ENCODE measurements around the gene STARD8.

STARD8 gene

GRCh38 chrX:68692651-68693050 lies 45.2 kb downstream of the STARD8 start:
- Histone ChIP-seq H3K27me3 (replicated peaks) (no peaks in the 10 kb centered on the region), H3K4me3 (ENCODE audit: low read depth, low read length) (no peak overlapping the region), H3K36me3 (replicated peaks) (no peaks in the 10 kb centered on the region), H3K27ac (no peak overlapping the region)
- peak; percentile 14 for DNase-seq
- TF ChIP-seq, protein P1, sequence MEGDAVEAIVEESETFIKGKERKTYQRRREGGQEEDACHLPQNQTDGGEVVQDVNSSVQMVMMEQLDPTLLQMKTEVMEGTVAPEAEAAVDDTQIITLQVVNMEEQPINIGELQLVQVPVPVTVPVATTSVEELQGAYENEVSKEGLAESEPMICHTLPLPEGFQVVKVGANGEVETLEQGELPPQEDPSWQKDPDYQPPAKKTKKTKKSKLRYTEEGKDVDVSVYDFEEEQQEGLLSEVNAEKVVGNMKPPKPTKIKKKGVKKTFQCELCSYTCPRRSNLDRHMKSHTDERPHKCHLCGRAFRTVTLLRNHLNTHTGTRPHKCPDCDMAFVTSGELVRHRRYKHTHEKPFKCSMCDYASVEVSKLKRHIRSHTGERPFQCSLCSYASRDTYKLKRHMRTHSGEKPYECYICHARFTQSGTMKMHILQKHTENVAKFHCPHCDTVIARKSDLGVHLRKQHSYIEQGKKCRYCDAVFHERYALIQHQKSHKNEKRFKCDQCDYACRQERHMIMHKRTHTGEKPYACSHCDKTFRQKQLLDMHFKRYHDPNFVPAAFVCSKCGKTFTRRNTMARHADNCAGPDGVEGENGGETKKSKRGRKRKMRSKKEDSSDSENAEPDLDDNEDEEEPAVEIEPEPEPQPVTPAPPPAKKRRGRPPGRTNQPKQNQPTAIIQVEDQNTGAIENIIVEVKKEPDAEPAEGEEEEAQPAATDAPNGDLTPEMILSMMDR (IDR thresholded peaks at IDR 0.05; ENCODE audit: low read depth, low read length, missing control alignments) = no peak
- in situ Hi-C loops (cut with HindIII; ENCODE audit: low pct_ligation_motif_present, low sequenced_read_pairs) = no loop called here

DNA sequence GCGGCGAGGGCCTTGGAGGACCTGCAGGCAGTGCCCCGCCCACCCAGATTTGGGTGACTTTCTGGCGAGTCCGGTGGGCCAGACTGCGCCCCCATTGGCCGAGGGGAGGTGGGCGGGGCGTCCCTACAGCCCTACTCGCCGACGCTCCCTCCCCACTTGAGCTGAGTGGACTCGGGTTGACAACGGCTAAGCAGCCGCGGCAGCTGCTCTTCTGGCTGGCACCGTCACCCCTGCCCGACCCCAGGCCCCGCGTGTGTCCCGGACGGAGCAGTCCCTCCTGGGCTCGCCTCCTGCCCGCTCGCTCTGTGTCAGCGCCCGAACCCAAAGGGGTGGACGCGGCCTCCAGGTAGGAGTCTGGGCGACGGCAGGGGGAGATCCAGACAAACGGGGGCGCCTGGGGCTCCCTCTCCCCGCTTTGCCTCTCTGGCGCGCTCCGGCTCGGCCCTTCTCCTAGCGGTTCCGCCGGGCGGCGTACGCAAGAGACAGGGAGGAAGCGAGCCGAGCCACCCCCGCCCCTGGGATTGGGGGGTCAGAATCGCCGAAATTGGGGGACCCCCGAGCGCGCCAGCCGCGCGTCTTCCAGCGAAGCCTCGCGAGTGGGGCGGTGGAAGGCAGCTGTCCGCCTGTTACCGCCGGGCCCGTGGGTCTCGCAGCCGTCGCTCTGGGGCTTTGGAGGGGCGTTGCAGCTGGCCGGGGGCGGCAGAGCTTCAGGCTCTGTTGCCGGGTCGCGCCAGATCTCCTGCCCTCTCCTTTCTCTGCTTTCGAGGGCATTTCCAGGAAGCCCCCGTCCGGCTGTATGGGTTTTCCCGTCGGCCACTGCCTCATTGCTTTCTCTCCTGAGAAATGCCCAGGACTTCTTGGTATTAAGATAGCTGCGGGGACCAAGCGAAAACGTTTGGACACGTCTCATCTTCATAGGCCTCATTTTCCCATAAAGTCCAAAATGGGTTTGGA lies 46.3 kb downstream of the STARD8 start:
- no peak for DNase-seq
- Histone ChIP-seq H3K36me3 (replicated peaks) (no peaks in the 10 kb centered on the region), H3K4me3 (ENCODE audit: low read depth, low read length) (peak overlapping the region; percentile 56), H3K27ac (no peak overlapping the region), H3K27me3 (replicated peaks) (no peaks in the 10 kb centered on the region)
- TF ChIP-seq, protein P1 (IDR thresholded peaks at IDR 0.05; ENCODE audit: low read depth, low read length, missing control alignments) = no peak
- in situ Hi-C loops (cut with HindIII; ENCODE audit: low pct_ligation_motif_present, low sequenced_read_pairs) = no loop called here

DNA sequence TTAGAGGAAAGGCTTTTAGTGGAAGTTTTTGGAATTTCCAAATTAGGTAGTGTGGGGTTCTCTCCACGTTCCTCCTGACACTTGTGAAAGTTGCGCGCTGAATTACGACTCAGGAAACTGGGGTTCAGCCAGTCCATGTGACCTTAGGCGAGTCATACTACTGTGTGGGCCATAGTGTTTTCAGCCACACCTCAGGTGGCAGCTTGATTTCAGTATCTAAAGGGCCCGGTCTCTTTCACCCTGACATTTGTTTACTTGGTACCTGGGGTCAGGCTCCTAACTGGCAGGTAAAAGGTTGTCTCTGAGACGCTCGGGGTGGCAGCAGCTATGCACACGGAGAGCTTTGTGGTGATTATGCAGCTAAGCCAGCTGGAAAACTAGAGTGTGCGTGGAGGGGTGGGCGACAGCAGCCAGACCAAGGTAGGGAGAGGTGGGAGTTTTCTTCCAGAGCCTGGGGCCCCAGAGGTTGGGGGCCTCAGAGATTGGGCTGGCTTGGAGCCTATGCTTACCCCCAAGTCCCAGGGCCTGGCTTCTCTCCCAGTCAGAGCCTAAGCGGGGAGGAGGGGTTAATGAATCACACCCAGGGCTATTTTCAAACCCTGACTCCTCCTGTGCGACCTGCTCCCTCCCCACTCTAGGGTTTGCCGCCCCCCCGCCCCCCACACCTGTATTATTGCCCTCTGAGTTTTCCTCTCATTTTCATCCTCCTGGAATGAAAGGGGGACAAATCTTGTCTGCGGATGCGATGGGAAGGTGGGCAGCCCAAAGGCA lies 47.2 kb downstream of the STARD8 start:
- no peak overlapping the region for H3K4me3 ChIP-seq (ENCODE audit: low read depth, low read length)
- H3K27me3 ChIP-seq (replicated peaks) = no peaks in the 10 kb centered on the region
- no peak overlapping the region for H3K27ac ChIP-seq

DNA sequence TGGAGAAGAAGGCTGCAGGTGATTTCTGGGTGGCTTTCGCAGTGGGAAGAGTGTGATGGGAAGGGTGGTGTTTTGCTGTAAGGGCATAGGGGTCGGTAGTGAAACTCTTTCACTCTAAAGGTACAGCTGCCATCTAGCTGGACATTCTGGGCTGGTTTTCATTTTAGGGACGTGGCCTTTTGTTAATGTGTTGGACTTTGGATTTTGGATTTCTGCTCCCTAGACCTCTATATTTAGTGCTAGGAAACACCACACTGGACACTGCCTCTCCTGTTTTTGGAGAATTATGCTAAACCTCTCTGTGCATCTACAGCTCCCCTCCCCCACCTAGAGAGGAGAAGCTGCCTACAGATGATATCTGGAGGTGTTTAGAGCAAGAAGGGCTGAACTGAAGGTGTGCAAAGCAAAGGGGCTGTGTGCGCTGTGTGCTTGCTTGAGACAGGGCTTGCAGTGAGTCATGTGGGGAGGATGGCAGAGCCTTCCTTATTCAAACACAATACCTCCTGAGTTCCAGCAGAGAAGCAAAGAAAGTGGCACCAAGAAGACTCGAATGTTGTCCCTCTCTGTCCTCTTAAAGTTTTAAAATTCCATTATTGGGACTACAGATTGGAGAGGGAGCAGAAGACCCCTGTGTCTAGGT lies 47.9 kb downstream of the STARD8 start:
- Histone ChIP-seq H3K36me3 (replicated peaks) (no peaks in the 10 kb centered on the region), H3K27me3 (replicated peaks) (no peaks in the 10 kb centered on the region), H3K4me3 (ENCODE audit: low read depth, low read length) (no peak overlapping the region), H3K27ac (no peak overlapping the region)
- in situ Hi-C loops (cut with HindIII; ENCODE audit: low pct_ligation_motif_present, low sequenced_read_pairs) = no loop called here
- TF ChIP-seq, protein P1 (IDR thresholded peaks at IDR 0.05; ENCODE audit: low read depth, low read length, missing control alignments) = no peak
- DNase-seq = no peak

More for the DNA sequence above, 47.2 kb downstream of the STARD8 start:
- no peaks in the 10 kb centered on the region for H3K36me3 ChIP-seq (replicated peaks)
- TF ChIP-seq, protein P1 (IDR thresholded peaks at IDR 0.05; ENCODE audit: low read depth, low read length, missing control alignments) = no peak
- no peak for DNase-seq
- in situ Hi-C loops (cut with HindIII; ENCODE audit: low pct_ligation_motif_present, low sequenced_read_pairs) = no loop called here

DNA sequence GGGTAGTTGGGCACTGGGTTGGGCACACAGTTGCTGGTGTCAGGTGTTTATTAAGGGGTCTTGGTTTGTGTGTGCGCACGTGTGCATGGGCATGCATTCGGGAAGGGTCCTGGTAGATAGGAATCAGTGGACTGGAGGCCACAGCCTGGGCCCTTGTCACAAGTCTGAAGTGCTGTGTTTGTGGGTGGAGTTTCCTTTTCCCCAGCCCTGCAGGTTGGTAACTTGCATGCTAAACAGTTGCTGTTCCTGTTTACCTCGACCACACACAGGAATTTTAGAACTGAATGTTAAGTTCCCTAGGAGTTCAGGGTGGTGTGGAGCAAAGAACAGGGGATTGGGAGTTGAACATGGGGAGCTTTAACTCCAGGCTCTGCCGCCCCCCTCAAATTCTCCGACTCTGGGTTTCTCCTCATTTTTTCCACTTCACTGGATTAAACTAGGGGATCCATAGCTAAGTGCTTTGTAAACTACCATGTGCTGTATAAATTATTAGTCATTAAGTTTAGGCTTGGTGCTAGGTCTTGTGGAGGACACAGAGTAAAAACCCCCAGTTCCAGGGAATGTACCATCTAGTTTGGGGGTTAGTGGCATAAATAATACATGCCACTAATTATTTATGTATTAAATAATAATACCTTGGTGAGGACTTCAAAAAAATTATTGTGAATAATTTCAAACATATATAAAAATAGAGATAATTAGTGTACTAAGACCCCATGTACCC lies 49.0 kb downstream of the STARD8 start:
- Histone ChIP-seq H3K27me3 (replicated peaks) (no peaks in the 10 kb centered on the region), H3K4me3 (ENCODE audit: low read depth, low read length) (no peak overlapping the region), H3K27ac (no peak overlapping the region), H3K36me3 (replicated peaks) (no peaks in the 10 kb centered on the region)
- no peak for DNase-seq
- in situ Hi-C loops (cut with HindIII; ENCODE audit: low pct_ligation_motif_present, low sequenced_read_pairs) = no loop called here
- TF ChIP-seq, protein P1 (IDR thresholded peaks at IDR 0.05; ENCODE audit: low read depth, low read length, missing control alignments) = no peak

Data from brain microvascular endothelial cell (primary cell).